GM21737 (cell line): ENCODE results near the gene TRIM17.

Source experiments
- ATAC-seq: cut with Tn5 transposase; IDR thresholded peaks from one replicate; pipeline ENCODE4 v1.9.1; 2021; ENCODE audit warnings: mild to moderate bottlenecking, moderate library complexity; ENCODE audit not compliant: unreplicated experiment

The TRIM17 gene, protein sequence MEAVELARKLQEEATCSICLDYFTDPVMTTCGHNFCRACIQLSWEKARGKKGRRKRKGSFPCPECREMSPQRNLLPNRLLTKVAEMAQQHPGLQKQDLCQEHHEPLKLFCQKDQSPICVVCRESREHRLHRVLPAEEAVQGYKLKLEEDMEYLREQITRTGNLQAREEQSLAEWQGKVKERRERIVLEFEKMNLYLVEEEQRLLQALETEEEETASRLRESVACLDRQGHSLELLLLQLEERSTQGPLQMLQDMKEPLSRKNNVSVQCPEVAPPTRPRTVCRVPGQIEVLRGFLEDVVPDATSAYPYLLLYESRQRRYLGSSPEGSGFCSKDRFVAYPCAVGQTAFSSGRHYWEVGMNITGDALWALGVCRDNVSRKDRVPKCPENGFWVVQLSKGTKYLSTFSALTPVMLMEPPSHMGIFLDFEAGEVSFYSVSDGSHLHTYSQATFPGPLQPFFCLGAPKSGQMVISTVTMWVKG

DNA sequence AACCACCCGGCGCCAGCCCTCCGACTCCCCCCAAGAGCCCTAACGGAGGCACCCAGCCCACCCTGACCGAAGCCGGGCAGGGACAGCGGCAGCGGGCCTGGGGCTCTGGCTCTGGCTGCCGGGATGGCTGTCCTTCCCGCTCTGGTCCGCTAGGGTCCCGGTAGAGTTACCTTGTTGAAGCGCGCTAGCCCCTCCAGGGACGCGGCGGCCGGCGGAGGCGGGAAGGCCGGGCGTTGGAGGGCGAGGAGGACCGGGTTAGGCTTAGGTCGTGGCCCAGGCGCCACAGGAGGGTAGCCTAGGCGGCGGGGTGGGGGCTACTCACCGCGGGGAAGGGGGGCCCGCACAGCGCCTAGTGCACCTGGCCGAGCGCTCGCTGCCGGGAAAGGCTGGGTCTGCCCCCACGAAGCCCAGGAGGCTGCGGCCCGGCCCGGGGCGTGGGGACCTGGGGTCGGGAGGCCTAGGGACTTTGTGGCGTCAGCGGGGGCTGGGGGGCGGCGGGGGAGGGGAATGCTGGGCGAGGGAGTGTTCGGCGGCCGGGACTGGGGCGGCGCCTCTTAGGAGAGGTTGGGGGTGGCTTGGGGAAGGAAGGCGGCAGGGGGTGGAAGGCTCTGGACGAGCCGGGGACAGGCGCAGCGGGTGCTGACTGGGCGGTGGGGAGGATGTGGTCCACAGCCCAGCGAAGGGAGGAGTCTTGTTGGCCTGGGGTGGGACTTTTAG lies at the start of gene TRIM17:
Gene TRIM17 (minus strand): TSS at position 645 of the 717 bp plus-strand sequence. CDS start 1,789 bp downstream, outside the sequence.
- ATAC-seq = no peak

DNA sequence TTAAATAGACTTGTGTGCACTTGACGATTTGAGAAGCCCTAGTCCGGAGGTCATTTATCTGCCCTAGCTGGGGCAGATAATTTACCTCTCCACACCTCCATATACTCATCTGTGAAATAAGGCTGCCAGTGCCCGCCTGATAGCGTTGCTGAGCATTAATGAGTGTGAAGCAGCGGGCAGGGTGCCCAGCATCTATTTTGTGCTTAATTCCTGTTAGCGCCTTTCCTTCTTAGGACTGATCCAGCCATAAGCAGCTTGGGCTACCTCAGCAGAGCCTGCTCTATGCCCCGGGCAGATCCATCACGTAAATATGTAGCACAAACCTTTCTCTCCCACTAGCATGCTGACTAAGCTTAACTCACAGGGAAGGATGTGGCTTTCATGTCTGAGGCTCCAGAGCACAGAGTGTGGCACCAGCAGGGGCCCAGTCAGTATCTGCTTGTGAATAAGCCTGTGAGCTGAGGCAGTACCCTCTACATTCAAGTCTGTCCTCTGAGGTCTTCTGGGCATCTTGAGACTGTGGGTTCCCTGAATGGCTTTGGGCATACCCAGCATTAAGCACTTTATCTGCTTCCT lies 49.0 kb upstream of the TRIM17 start:
- ATAC-seq = no peak

DNA sequence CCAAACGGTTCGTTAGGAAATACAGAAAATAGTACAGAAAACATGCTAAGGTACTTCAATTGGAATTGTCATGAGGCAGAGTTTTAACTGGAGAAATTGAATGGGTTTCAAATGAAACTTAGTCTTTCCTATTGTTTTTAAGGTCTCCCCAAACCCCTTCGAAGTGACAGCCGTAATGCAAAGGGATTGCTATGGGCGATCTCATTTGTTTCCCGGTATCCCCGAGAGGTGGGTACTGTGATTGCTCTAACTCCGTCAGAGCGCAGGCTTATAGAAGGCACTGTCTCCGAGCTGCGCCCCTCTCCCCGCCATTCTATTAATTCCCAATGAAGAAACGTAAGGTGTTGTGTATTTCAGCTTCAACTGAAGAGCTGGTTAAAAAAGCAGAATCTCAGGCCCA lies 48.5 kb upstream of the TRIM17 start:
- no peak for ATAC-seq

DNA sequence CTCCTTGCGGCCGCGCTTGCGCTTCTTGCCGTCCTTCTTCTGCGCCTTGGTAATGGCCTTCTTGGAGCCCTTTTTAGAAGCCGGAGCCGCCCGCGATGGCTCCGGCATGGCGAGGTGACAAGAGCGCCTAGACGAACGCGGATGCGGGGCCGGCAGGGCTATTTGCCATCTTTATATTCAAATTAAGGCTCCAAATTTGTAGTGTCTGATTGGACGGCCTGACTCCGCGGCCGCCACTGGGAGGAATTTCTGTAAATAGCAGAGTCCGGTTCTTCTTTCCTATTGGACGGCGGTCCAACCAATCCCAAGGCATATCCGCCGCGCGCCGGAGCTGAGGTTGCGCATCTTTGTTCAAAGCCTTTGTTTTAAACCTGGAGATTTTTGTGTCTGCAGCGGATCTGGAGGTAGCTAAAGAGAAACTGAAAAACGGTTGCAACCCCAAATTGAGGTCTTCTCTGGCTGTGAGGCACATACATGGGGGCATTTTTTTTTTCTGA lies 47.9 kb upstream of the TRIM17 start:
- peak; percentile 71 for ATAC-seq

DNA sequence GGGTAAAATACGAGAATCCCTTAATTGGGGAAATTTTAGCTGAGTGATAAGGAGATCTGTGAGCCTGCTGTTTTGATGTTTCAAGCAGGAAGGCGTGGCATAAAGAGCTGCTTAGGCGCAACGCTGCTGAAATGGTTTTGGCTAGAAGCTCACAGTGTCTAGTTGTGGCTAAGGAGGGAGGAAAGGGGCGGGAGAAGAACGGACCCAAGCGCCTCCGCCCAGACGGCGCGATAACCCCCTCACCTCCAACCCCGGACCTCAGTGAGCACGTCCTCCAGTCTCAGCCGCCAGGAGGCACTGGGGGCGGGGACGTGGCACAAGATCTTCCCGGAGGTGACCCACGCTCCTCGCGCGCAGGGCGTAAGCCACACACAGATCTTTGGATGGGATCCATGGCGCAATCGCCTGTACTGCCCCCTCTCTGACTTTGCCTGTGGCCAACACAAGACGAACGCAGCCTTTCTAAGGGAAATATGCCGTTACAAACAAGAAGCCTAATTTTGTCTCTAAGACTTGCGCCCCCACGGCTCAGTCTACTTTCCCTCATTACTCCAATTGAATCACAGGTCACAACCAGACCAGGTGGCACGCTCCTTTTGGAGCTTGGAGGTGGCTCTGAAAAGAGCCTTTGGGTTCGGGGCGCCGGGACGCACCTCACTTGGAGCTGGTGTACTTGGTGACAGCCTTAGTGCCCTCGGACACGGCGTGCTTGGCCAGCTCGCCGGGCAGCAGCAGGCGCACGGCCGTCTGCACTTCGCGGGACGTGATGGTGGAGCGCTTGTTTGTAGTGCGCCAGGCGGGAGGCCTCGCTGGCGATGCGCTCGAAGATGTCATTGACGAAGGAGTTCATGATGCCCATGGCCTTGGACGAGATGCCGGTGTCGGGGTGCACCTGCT lies 47.1 kb upstream of the TRIM17 start:
- ATAC-seq = peak; percentile 55

DNA sequence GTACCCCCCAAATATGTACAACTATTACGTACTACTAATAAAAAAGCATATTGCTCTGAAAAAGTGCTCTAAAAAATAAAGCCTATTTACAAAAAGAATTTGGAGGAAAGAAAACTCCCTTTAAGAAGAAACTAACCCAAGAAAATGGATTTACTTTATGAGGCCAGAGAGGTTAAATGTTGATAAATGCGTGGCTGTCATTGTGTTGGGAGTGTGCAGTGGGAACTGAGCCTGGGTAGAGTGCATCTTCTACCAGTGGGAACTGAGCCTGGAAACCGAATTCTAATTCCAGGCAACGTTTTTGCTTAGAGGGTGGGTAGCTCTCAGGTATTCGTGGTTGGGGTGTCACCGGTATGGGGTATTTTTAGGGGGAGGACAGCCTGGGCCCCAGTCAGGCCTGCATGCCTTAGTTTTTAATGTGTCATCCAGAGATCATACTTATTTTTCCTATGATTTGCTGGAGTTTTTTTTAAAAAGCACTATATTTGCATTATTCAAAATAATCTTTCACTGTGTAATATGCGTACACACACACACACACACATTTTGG lies 46.4 kb upstream of the TRIM17 start:
- ATAC-seq = no peak

DNA sequence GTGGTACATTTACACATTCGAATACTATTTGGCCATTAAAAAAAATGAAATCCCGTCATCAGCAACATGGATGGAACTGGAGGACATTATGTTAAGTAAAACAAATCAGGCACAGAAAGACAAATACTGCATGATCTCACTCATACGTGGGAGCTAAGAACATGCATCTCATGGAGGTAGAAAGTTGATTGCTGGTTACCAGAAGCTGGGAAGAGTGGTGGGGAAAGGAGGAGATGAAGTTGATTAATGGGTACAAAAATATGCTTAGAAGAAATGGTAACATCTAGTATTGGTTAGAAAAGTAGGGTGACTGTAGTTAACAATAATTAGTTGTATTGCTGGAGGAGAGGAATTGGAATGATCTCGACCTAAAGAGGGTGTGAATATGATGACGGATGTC lies 45.9 kb upstream of the TRIM17 start:
- no peak for ATAC-seq

DNA sequence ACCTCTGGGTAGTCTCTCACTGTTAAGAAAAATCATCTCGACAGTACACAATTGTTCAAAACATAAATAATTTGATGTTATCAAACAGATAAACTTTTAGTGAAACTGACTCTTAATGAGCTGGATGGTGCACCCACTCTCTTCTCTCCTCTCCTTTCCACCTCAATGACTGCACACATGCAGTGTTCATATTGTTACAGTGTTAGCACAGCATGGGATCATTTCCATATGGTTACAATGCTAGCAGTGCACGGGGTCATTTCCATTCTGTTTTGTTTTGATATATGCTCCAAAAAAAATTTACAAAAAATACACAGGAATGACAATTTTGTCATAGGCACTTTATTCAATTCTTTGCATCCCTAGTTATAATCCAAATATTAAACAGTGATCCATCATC lies 44.2 kb upstream of the TRIM17 start:
- no peak for ATAC-seq

DNA sequence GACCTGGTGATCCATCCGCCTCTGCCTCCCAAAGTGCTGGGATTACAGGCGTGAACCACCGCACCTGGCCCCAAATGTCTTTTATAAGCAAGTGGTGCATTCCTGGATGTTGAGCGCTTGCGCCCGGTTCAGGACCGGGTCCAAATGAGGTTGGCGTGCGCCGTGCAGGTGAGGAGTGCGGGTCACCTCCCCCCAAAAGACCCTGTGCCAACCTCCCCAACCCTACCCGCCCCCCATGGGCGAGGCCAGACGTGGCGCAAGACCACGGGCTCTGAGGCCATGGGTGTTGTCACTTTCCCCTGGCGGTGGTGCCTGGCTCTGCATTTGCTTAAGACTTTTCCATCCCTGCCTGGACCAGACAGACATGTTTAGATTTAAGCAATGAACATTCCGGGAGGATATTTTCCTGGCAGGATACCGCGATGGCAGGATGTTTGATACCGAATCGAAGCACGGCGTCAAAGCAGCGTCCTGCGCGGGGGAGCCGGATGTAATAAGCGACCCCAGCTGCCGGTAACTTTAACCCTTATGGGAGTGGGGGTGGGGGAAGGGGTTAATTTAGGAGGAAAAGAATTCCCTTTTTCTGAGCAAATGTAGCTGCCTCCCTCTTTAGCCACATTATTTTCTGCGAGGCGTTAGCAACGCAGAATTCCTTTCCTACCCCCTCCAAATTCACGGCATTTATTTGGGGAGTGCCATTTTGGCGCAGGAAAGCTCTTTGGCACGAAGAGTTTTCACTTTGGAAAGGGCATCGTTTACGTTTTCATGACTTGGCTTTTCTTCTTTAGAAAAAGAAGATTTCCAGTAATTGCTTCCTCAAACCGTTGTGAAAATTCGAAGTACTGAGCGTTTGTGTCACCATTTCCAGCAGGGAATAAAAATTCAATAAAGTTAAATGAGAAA lies 42.7 kb upstream of the TRIM17 start:
- ATAC-seq = no peak

DNA sequence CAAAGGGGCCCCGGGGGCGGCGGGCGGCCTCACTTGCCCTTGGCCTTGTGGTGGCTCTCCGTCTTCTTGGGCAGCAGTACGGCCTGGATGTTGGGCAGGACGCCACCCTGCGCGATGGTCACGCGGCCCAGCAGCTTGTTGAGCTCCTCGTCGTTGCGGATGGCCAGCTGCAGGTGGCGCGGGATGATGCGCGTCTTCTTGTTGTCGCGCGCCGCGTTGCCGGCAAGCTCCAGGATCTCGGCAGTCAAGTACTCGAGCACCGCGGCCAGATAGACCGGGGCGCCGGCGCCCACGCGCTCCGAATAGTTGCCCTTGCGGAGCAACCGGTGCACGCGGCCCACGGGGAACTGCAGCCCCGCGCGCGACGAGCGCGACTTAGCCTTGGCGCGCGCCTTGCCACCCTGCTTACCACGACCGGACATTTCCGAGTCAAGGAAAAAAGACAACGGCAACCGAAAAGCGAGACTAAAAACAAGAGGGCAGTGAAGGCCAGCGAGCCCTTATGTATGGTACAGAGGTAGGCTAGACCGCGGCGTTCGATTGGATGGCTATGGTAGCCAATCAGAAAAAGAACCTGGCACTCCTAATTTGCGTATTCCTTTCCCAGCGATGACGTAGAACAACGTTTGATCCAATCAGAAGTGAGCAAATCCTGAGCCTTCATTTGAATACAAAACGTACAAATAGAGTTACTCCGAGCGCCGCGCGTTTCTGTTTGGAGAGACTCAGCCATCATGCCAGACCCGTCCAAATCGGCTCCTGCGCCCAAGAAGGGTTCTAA lies 40.9 kb upstream of the TRIM17 start:
- ATAC-seq = peak; percentile 80

DNA sequence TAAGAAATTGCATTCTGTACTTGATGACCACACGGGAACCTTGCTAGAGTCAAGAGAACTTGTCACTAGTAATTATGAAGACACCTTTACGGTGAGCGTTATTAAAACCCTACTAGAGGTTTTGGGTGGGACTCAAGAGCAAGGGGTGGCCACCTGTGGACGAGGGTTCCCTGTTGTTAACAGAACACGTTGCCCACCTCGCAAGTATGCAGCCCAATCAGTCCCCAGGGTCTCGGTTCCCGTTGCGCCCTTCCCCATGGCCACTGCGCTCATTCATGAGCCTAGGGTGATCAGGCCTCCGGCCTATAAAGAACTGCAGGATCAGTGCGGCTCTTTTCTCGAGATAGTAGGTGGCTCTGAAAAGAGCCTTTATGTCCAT lies 40.3 kb upstream of the TRIM17 start:
- ATAC-seq = peak; percentile 15

DNA sequence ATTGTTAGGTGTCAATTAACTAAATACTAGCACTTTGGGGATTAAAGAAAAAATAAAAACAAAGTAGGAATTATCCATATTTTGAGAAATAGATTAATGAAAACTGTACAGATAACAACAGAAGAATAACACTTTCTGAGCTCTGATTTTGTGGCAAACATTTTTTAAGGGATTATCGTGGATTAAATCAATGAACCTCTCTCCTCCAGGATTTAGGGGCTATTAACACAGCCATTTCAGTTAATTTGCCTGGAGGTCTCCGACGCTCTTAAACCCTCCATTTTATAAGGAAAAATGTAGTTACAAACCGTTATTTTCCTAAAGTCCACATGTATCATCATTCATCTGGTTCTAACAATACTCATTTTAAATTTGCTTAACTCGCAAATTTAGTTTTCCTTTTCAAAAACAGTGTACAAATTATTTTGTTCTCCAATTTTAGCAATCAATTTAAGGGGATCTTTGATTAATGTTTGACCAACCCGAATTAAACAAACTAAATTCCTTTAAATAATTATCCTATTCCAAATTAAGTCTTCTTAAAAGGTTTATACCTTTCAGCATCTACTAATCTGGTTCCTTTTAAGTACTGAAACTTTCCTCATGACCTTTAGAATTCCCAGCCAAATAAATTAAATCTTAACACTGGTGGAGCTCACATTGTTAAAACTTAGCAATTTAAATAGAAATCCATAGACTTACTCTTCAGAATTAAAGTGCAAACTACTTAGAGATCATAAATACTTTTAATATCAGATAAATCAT lies 39.8 kb upstream of the TRIM17 start:
- no peak for ATAC-seq

DNA sequence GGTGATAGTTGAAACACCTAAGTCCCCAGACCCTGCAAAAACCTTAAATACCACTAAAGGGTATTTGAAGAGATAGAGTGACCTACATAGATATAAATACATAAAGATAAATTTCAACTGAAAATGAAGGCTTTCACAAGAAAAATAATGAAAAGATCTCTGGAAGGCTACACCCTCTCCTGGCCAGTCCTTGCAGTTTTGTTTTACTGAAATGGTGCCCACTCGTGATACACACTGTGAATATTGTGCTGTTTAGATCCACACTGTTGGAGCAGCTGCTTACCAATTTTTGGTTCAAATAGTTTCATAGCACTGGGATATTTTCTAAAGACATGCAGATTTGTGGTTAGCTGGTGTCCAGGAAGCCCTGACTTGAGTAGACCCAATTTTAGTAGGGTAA lies 39.1 kb upstream of the TRIM17 start:
- no peak for ATAC-seq

DNA sequence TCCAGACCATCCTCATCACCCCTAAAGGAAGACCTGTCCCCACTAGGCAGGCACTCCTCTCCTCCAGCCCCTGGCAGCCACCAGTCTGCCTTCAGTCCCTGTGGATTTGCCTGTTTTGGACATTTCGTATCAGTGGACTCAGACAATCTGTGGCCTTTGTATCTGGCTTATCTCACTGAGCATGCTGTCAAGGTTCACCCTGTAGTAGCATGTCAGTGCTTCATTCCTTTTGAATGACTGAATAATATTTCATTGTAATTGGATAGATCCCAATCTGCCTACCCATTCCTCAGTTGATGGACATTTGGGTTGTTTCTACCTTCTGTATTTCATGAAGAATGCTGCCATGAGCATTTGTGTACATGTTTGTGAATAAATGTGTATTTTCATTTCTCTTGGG lies 37.6 kb upstream of the TRIM17 start:
- no peak for ATAC-seq

DNA sequence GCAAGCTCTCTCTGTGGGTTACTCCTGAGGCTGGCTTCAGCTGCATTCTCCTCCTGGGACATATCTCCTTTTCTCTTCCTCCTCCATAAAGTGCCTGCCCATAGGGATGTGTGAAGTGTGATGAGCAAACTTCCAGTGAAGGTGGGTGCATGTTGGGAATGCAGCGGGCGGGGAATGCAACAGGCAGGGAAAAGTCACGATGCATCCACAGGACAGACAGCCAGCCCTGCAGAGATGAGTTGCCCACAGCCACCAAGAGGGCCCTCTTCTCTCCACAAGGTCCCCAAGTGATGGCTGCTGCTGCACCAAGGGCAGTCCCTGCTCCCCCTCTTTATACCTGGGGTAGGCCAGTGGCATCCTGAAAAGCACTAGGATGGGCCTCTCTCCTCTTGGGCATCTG lies 37.0 kb upstream of the TRIM17 start:
- ATAC-seq = no peak

DNA sequence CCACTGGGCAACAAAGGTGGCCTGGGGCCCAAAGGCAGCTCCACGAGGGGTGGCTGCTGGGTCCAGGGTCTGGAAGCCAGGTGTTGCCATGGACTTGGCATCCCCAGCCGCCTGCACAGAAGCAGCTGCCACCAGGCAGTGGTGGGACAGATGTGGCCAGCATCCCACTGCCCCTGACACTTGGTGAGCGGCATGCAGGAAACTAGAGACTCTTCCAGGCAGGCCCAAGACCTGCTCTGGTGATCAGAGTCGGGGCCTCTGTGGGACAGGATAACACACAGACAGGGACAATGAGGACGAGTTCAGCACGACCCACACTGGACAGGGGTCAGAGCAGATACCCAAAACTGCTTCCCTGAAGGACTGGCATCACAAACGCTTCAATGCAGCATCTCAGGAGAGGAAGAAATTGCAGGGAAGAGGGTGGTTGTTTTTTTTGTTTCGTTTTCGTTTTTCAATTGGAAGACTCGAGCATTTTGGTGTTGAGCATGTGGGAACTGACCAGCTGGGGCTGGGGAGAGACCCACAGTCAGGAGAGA lies 36.4 kb upstream of the TRIM17 start:
- ATAC-seq = no peak

DNA sequence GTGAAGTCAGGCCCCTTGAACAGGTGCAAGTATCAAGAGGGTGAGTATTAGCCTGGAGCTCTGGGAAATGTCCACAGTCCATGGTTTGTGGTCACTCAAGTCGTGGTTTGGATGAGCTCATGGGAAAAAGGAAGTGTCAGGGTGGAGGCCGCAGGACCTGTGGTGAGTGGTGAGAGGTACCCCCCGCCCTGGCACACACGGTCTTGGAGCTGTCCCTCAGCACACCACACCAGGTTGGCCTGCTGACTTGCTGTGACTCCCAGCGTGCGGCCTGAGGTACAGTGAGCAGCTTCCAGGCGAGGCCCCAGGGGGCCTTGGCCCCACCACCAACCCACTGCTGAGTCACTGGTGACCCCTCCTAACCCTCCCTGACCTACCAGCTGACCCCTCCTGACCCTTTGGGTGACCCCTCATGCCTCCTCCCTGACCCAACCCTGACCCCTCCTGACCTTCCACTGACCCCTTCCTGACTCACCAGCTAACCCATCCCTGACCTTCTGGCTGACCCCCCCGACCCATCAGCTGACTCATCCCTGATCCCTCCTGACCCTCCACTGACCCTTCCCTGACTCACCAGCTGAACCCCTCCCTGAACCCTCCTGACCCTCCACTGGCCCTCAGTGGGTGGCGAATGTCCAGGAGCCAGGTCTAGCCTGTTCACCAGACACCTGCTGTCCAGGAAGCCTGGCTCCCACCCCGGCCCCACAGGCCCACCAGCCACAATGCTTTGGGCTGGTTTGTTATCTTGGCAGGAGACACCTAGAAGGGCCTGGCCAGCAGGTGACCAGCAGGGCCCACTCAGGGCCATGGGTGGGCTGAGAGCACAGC lies 35.7 kb upstream of the TRIM17 start:
- no peak for ATAC-seq
